Measurements from ENCODE around the gene ZBTB24. TPM values are rescaled to one million over a fixed set of nuclear protein-coding genes. Genes with fewer than 3 reads are reported as not detected.

Gene ZBTB24
- total RNA-seq, 1 experiment from 2014 or later: 21.5 TPM

- Histone ChIP-seq H3K4me1 (ENCODE audit: control insufficient read depth, insufficient read depth, low read length) (peaks cover 16% of the 10 kb centered on the region), H3K9me3 (ENCODE audit: control insufficient read depth, insufficient read depth, low read depth, low read length) (no peaks in the 10 kb centered on the region), H3K4me3 (ENCODE audit: low read depth in 2 of 2, low read length in 2 of 2) (no peak overlapping the region), H3K27ac (ENCODE audit: low read length) (no peak overlapping the region), H3K36me3 (ENCODE audit: control insufficient read depth, insufficient read depth, low read length) (peaks cover 21% of the 10 kb centered on the region), H3K27me3 (ENCODE audit: control insufficient read depth, insufficient read depth, low read length) (no peaks in the 10 kb centered on the region)
- DNase-seq (ENCODE audit: low read depth, low spot score): no peak
- CTCF ChIA-PET: interaction anchor here (0.6 to 1.2 kb wide), 4 partner anchors 12 to 930 kb away, joined by 4 to 7 read pairs (median 5); no protein-coding TSS in a partner anchor
- BruUV-seq (replicated peaks): no TSS peak
- no peak for TF ChIP-seq SIN3A (IDR thresholded peaks at IDR 0.05; ENCODE audit: borderline replicate concordance, insufficient read depth, low read depth, low read length)
- TF ChIP-seq TCF7L2 (IDR thresholded peaks at IDR 0.05; ENCODE audit: low read depth, low read length): no peak
- TF ChIP-seq, protein P1, sequence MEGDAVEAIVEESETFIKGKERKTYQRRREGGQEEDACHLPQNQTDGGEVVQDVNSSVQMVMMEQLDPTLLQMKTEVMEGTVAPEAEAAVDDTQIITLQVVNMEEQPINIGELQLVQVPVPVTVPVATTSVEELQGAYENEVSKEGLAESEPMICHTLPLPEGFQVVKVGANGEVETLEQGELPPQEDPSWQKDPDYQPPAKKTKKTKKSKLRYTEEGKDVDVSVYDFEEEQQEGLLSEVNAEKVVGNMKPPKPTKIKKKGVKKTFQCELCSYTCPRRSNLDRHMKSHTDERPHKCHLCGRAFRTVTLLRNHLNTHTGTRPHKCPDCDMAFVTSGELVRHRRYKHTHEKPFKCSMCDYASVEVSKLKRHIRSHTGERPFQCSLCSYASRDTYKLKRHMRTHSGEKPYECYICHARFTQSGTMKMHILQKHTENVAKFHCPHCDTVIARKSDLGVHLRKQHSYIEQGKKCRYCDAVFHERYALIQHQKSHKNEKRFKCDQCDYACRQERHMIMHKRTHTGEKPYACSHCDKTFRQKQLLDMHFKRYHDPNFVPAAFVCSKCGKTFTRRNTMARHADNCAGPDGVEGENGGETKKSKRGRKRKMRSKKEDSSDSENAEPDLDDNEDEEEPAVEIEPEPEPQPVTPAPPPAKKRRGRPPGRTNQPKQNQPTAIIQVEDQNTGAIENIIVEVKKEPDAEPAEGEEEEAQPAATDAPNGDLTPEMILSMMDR (IDR thresholded peaks at IDR 0.05): no peak
- TF ChIP-seq POLR2AphosphoS5 (IDR thresholded peaks at IDR 0.05; ENCODE audit: low read depth, low read length): no peak
- TF ChIP-seq, protein P2, sequence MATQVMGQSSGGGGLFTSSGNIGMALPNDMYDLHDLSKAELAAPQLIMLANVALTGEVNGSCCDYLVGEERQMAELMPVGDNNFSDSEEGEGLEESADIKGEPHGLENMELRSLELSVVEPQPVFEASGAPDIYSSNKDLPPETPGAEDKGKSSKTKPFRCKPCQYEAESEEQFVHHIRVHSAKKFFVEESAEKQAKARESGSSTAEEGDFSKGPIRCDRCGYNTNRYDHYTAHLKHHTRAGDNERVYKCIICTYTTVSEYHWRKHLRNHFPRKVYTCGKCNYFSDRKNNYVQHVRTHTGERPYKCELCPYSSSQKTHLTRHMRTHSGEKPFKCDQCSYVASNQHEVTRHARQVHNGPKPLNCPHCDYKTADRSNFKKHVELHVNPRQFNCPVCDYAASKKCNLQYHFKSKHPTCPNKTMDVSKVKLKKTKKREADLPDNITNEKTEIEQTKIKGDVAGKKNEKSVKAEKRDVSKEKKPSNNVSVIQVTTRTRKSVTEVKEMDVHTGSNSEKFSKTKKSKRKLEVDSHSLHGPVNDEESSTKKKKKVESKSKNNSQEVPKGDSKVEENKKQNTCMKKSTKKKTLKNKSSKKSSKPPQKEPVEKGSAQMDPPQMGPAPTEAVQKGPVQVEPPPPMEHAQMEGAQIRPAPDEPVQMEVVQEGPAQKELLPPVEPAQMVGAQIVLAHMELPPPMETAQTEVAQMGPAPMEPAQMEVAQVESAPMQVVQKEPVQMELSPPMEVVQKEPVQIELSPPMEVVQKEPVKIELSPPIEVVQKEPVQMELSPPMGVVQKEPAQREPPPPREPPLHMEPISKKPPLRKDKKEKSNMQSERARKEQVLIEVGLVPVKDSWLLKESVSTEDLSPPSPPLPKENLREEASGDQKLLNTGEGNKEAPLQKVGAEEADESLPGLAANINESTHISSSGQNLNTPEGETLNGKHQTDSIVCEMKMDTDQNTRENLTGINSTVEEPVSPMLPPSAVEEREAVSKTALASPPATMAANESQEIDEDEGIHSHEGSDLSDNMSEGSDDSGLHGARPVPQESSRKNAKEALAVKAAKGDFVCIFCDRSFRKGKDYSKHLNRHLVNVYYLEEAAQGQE (IDR thresholded peaks at IDR 0.05; ENCODE audit: insufficient read depth in 1 of 2, low read depth in 2 of 2, low read length in 1 of 2): no peak
- intact Hi-C loops (cut with micrococcal nuclease; ENCODE audit: unreplicated experiment): no loop called here
- ATAC-seq: no peak
- POLR2A ChIA-PET: interaction anchor here (0.6 to 0.8 kb wide), 4 partner anchors 9 to 479 kb away, joined by 3 to 5 read pairs (median 4); no protein-coding TSS in a partner anchor
- in situ Hi-C loops (cut with HindIII; ENCODE audit: low pct_unique_long_range_greater_than_20kb, low sequenced_read_pairs): no loop called here
Observed at GRCh38 chr6:109460161-109460829, 22.7 kb downstream of the ZBTB24 start.

GRCh38 chr6:109458774-109459531 is 24.1 kb downstream of the ZBTB24 start:
- Histone ChIP-seq H3K4me3 (ENCODE audit: low read depth in 2 of 2, low read length in 2 of 2) (no peak overlapping the region), H3K27me3 (ENCODE audit: control insufficient read depth, insufficient read depth, low read length) (no peaks in the 10 kb centered on the region), H3K36me3 (ENCODE audit: control insufficient read depth, insufficient read depth, low read length) (peaks cover 9% of the 10 kb centered on the region), H3K4me1 (ENCODE audit: control insufficient read depth, insufficient read depth, low read length) (peaks cover 22% of the 10 kb centered on the region), H3K27ac (ENCODE audit: low read length) (no peak overlapping the region), H3K9me3 (ENCODE audit: control insufficient read depth, insufficient read depth, low read depth, low read length) (no peaks in the 10 kb centered on the region)
- ATAC-seq (no peak), DNase-seq (ENCODE audit: low read depth, low spot score) (no peak)
- in situ Hi-C loops (cut with HindIII; ENCODE audit: low pct_unique_long_range_greater_than_20kb, low sequenced_read_pairs): no loop called here
- no TSS peak for BruUV-seq (replicated peaks)
- POLR2A ChIA-PET: no interaction called here
- intact Hi-C loops (cut with micrococcal nuclease; ENCODE audit: unreplicated experiment): no loop called here
- CTCF ChIA-PET: no interaction called here
- TF ChIP-seq TCF7L2 (IDR thresholded peaks at IDR 0.05; ENCODE audit: low read depth, low read length) (no peak), SIN3A (IDR thresholded peaks at IDR 0.05; ENCODE audit: borderline replicate concordance, insufficient read depth, low read depth, low read length) (no peak), POLR2AphosphoS5 (IDR thresholded peaks at IDR 0.05; ENCODE audit: low read depth, low read length) (no peak)
- TF ChIP-seq, protein P2 (IDR thresholded peaks at IDR 0.05; ENCODE audit: insufficient read depth in 1 of 2, low read depth in 2 of 2, low read length in 1 of 2): no peak
- TF ChIP-seq, protein P1 (IDR thresholded peaks at IDR 0.05): no peak

Data from Panc1 (cell line).